Keratinocyte (primary cell): ENCODE data around the gene TFRC.

Experiments
- EZH2 ChIP-seq: IDR thresholded peaks from one replicate; pipeline ENCODE4 v1.6.1; 2012; ENCODE audit warnings: inconsistent platforms, mild to moderate bottlenecking, low read length, moderate library complexity
- TF ChIP-seq, protein P1 (sequence below), 3 experiments: IDR thresholded peaks in 1 of 3; conservative IDR thresholded peaks in 1 of 3; optimal IDR thresholded peaks in 1 of 3; 2 replicates in 2 of 3; 3 replicates in 1 of 3; pipeline versions ENCODE3 to v1.5.1; 2011; ENCODE audit warnings: low read length in 3 of 3, mild to moderate bottlenecking in 3 of 3, moderate library complexity in 2 of 3, control low read depth in 1 of 3, inconsistent platforms in 1 of 3; ENCODE audit not compliant: insufficient read depth in 2 of 3; ENCODE audit errors: extremely low read depth in 1 of 3

DNA sequence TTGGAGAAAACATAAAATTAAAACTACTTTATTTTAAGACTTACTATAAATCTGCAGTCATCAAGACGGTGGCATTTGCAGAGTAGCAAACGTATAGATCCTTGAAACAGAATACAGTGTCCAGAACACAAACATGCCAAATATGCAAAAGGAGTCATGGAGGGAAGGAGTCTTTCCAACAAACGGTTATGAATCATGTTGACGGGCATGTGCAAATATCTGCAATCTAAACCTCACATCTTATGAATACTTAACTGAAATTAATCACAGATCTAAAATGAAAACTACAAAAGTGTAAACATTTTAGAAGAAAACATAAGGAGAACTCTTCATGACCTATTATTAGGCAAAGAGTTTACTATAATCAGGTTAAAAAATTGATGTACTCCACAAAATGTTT is 69.4 kb downstream of the TFRC start:
- TF ChIP-seq, protein P1, sequence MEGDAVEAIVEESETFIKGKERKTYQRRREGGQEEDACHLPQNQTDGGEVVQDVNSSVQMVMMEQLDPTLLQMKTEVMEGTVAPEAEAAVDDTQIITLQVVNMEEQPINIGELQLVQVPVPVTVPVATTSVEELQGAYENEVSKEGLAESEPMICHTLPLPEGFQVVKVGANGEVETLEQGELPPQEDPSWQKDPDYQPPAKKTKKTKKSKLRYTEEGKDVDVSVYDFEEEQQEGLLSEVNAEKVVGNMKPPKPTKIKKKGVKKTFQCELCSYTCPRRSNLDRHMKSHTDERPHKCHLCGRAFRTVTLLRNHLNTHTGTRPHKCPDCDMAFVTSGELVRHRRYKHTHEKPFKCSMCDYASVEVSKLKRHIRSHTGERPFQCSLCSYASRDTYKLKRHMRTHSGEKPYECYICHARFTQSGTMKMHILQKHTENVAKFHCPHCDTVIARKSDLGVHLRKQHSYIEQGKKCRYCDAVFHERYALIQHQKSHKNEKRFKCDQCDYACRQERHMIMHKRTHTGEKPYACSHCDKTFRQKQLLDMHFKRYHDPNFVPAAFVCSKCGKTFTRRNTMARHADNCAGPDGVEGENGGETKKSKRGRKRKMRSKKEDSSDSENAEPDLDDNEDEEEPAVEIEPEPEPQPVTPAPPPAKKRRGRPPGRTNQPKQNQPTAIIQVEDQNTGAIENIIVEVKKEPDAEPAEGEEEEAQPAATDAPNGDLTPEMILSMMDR (optimal IDR thresholded peaks at IDR 0.05 in 1 of 3, IDR thresholded peaks at IDR 0.05 in 1 of 3, conservative IDR thresholded peaks at IDR 0.05 in 1 of 3; ENCODE audit: extremely low read depth in 1 of 3, insufficient read depth in 2 of 3, low read length in 3 of 3) = no peak
- TF ChIP-seq EZH2 = no peak
